Thoracic aorta (tissue), 2 donors: ENCODE measurements around the gene STX1A. TPM values are rescaled to one million over a fixed set of nuclear protein-coding genes. Genes with fewer than 3 reads are reported as not detected.

Experiments
- ATAC-seq: fragments of 150-250 bp; one replicate; pipeline ENCODE4 v1.8.0; 2017; ENCODE audit warnings: low read depth; ENCODE audit not compliant: insufficient number of reproducible peaks, low FRiP score
- DNase-seq: peaks from one replicate; pipeline ENCODE4 v3.0.0-alpha.2; 2020; ENCODE audit warnings: low spot score
- H3K27ac ChIP-seq, 2 donors: fragments of 200-600 bp; sonication (generic); 1 replicate in 1 of 2; 2 replicates in 1 of 2; pipeline ENCODE4 v1.5.1; 2016; ENCODE audit warnings: mild to moderate bottlenecking in 2 of 2, moderate library complexity in 2 of 2
- H3K27me3 ChIP-seq: fragments of 200-600 bp; sonication (generic); replicated peaks from 2 replicates; pipeline ENCODE4 v1.6.0; 2016; ENCODE audit warnings: mild to moderate bottlenecking; ENCODE audit not compliant: insufficient read depth
- H3K36me3 ChIP-seq: fragments of 200-600 bp; sonication (generic); one replicate; pipeline ENCODE4 v1.5.1; 2016
- H3K4me1 ChIP-seq, 2 donors: fragments of 200-600 bp; sonication (generic); 1 replicate in 1 of 2; 2 replicates in 1 of 2; pipeline versions ENCODE4 v1.5.1 to v1.6.0; 2016; ENCODE audit warnings: low read depth in 2 of 2, mild to moderate bottlenecking in 1 of 2; ENCODE audit not compliant: control insufficient read depth in 1 of 2
- H3K4me3 ChIP-seq: fragments of 200-600 bp; sonication (generic); 2 replicates; pipeline ENCODE4 v1.5.1; 2016; ENCODE audit warnings: mild to moderate bottlenecking
- H3K9me3 ChIP-seq: fragments of 200-600 bp; sonication (generic); 2 replicates; pipeline ENCODE4 v1.5.1; 2016
- total RNA-seq, 2 donors: library from RNA; depleted of rRNA; stranded (reverse); fragments of >200 nt; gene quantifications; one replicate each; pipeline versions ENCODE4 v1.1.0 to v1.2.3, GENCODE V29; 2016
- TF ChIP-seq, protein P1 (sequence below): fragments of 200-600 bp; sonication (generic); IDR thresholded peaks from one replicate; pipeline ENCODE4 v1.5.1; 2019; ENCODE audit warnings: antibody characterized with exemption

Gene STX1A
- total RNA-seq, 2 donors from 2014 or later, result 10.3 to 16.8 TPM

- DNase-seq (no peak), ATAC-seq (no peak)
- Histone ChIP-seq H3K9me3 (no peaks in the 10 kb centered on the region), H3K27ac (no peak overlapping the region), H3K4me1 (peaks cover 0 to 5% of the 10 kb centered on the region in 2 donors), H3K36me3 (no peaks in the 10 kb centered on the region), H3K27me3 (peaks cover 6% of the 10 kb centered on the region), H3K4me3 (no peak overlapping the region)
- TF ChIP-seq, protein P1, sequence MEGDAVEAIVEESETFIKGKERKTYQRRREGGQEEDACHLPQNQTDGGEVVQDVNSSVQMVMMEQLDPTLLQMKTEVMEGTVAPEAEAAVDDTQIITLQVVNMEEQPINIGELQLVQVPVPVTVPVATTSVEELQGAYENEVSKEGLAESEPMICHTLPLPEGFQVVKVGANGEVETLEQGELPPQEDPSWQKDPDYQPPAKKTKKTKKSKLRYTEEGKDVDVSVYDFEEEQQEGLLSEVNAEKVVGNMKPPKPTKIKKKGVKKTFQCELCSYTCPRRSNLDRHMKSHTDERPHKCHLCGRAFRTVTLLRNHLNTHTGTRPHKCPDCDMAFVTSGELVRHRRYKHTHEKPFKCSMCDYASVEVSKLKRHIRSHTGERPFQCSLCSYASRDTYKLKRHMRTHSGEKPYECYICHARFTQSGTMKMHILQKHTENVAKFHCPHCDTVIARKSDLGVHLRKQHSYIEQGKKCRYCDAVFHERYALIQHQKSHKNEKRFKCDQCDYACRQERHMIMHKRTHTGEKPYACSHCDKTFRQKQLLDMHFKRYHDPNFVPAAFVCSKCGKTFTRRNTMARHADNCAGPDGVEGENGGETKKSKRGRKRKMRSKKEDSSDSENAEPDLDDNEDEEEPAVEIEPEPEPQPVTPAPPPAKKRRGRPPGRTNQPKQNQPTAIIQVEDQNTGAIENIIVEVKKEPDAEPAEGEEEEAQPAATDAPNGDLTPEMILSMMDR, result no peak
Measured at GRCh38 chr7:73649576-73649975, 69.9 kb downstream of the STX1A start.

Other genes starting within 250 kb of the STX1A start
- gene BAZ1B, start 197.4 kb downstream of the STX1A start, total RNA-seq, result 10 to 100 TPM; 43.9 to 65.3 TPM
- 100 to 1,000 TPM in 1 of 2 donors, 10 to 100 TPM in 1; 99.8 to 129 TPM for gene BCL7B, start 162.0 kb downstream of the STX1A start, total RNA-seq
- 10 to 100 TPM; 17.1 to 31.7 TPM for gene TBL2, start 141.1 kb downstream of the STX1A start, total RNA-seq
- 10 to 100 TPM in 1 of 2 donors, 1 to 10 TPM in 1; 6.4 to 36.4 TPM for gene MLXIPL, start 95.1 kb downstream of the STX1A start, total RNA-seq
- 1 to 10 TPM in 1 of 2 donors, under 1 TPM in 1; 0.92 to 1.2 TPM for gene VPS37D, start 51.8 kb downstream of the STX1A start, total RNA-seq
- 1 to 10 TPM; 3.9 to 7.8 TPM for gene DNAJC30, start 36.2 kb downstream of the STX1A start, total RNA-seq
- 10 to 100 TPM; 36.9 to 51.0 TPM for gene BUD23, start 36.1 kb downstream of the STX1A start, total RNA-seq
- gene ABHD11, start 19.1 kb upstream of the STX1A start, total RNA-seq, result 10 to 100 TPM in 1 of 2 donors, 1 to 10 TPM in 1; 2.5 to 16.9 TPM
- not detected for gene CLDN3, start 50.6 kb upstream of the STX1A start, total RNA-seq
- under 1 TPM in 1 of 2 donors, not detected in 1; 0.99 TPM for gene CLDN4, start 111.3 kb upstream of the STX1A start, total RNA-seq
- 1 to 10 TPM in 1 of 2 donors, not detected in 1; 1.2 TPM for gene METTL27, start 122.8 kb upstream of the STX1A start, total RNA-seq
- not detected for gene TMEM270, start 141.5 kb upstream of the STX1A start, total RNA-seq